GM19239 (cell line): Measurements from ENCODE around the gene GDI1.
A peak's percentile ranks its signal among the peaks of the same experiment; 100 is the strongest.

ENCODE experiments used
- DNase-seq: peaks from one replicate; pipeline ENCODE4 v3.0.0; 2011; ENCODE audit warnings: low spot score; ENCODE audit not compliant: insufficient read length
- FAIRE-seq: peaks from 2 replicates; lab custom pipeline; 2011; peaks lifted over from hg19 to GRCh38; lab: Jason Lieb, UNC

GDI1 gene

GRCh38 chrX:154458116-154458953, 21.4 kb downstream of the GDI1 start, which contains the start of gene PLXNA3:
Gene PLXNA3 (plus strand): TSS chrX:154458281. CDS start chrX:154460184, 1,903 bp downstream.
- FAIRE-seq (no peak), DNase-seq (peak; percentile 53)

- no peak for DNase-seq
- peak; percentile 55 for FAIRE-seq
These were observed 22.2 kb downstream of the GDI1 start for GRCh38 chrX:154458954-154459778.

DNA sequence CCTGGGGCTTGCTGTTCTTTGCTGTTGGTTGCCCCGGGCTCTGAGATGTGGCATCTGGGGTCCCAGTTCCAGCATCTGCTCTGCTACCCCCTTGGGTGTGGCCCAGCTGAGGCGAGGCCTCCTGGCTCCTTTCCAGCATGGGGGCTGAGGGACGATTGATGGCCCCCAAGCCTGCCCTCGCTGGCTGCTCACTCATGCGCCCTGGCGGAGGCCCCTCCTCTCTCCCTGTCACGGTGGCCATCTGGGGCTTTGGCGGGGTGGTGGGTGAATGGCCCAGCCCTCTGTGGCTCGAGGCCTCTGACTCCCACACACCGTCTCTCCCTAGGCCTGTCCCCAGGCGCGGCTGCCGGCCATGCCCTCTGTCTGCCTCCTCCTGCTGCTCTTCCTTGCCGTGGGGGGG, 22.9 kb downstream of the GDI1 start:
- no peak for DNase-seq
- no peak for FAIRE-seq

DNA sequence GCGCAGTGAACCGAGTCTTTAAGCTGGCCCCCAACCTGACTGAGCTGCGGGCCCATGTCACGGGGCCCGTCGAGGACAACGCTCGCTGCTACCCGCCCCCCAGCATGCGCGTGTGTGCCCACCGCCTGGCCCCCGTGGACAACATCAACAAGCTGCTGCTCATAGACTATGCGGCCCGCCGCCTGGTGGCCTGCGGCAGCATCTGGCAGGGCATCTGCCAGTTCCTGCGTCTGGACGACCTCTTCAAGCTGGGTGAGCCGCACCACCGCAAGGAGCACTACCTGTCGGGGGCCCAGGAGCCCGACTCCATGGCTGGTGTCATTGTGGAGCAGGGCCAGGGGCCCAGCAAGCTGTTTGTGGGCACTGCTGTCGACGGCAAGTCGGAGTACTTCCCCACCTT, 23.4 kb downstream of the GDI1 start:
- no peak for DNase-seq
- no peak for FAIRE-seq

GRCh38 chrX:154462396-154462795, 25.4 kb downstream of the GDI1 start:
- DNase-seq (no peak), FAIRE-seq (no peak)

DNA sequence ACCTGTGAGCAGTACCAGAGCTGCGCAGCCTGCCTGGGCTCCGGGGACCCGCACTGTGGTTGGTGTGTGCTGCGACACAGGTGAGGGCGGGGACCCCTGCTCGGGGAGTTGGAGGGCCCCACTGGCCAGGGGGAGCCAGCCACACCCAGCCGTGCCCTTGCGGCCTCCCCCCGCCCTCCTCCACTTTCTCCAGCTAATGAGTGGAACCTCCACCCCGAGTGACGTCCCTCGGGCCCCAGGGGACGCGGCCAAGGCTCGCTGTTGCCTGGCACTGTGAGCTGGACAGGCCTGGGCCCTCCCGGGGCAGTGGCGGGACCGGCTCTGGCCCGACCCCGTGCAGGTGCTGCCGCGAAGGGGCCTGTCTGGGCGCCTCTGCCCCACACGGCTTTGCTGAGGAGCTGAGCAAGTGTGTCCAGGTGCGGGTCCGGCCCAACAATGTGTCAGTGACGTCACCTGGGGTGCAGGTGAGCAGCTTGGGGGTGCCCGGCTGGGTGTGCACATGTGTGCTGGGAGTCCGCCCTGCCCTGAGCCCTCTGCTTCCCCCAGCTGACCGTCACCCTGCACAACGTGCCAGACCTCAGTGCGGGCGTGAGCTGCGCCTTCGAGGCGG, 26.8 kb downstream of the GDI1 start:
- DNase-seq, result no peak
- FAIRE-seq, result no peak

GRCh38 chrX:154464806-154465365, 27.9 kb downstream of the GDI1 start:
- no peak for DNase-seq
- FAIRE-seq, result no peak

DNA sequence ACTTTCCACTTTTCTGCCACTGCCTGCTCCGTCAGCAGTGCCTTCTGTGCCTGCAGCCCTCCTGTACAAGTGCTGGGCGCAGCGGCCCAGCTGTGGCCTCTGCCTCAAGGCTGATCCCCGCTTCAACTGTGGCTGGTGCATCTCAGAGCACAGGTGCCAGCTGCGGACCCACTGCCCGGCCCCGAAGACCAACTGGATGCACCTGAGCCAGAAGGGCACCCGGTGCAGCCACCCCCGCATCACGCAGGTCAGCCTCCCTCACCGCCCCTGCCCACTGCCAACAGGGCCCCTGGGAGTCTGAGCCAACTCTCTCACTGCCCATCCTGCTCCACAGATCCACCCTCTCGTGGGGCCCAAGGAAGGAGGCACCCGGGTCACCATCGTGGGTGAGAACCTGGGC, 28.6 kb downstream of the GDI1 start:
- FAIRE-seq, result no peak
- DNase-seq, result no peak

GRCh38 chrX:154466036-154466435, 29.1 kb downstream of the GDI1 start:
- FAIRE-seq (no peak), DNase-seq (no peak)

DNA sequence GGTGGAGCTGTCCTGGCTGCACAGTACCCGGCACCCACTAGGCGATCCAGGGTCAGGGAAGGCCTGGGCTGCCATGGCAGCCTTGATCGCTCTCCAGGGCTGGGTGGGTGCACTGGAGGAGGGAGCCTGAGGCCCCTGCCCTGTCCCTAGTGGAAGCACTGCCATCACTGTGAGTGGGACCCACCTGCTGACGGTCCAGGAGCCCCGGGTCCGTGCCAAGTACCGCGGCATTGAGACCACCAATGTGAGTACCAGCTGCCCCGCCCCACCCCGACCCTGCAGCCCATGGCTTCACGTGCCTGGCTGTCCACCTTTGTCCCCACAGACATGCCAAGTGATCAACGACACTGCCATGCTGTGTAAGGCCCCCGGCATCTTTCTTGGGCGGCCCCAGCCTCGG, 30.0 kb downstream of the GDI1 start:
- FAIRE-seq (no peak), DNase-seq (no peak)

DNA sequence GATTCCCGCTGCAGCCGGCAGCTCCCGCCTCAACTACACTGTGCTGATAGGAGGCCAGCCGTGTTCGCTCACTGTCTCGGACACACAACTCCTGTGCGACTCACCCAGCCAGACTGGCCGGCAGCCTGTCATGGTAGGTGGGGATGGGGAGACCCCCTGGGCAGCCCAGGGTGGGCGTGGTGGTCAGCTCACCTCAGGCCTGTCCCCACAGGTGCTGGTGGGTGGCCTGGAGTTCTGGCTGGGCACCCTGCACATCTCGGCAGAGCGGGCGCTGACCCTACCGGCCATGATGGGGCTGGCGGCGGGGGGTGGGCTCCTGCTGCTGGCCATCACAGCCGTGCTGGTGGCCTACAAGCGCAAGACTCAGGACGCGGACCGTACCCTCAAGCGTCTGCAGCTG, 30.6 kb downstream of the GDI1 start:
- DNase-seq (no peak), FAIRE-seq (no peak)

- DNase-seq (no peak), FAIRE-seq (no peak)
These were observed 31.3 kb downstream of the GDI1 start for GRCh38 chrX:154468217-154468616.

- FAIRE-seq, result no peak
- no peak for DNase-seq
These were observed 32.2 kb downstream of the GDI1 start for GRCh38 chrX:154469114-154469513.

GRCh38 chrX:154469880-154470279, 32.9 kb downstream of the GDI1 start:
- FAIRE-seq, result no peak
- DNase-seq, result no peak

DNA sequence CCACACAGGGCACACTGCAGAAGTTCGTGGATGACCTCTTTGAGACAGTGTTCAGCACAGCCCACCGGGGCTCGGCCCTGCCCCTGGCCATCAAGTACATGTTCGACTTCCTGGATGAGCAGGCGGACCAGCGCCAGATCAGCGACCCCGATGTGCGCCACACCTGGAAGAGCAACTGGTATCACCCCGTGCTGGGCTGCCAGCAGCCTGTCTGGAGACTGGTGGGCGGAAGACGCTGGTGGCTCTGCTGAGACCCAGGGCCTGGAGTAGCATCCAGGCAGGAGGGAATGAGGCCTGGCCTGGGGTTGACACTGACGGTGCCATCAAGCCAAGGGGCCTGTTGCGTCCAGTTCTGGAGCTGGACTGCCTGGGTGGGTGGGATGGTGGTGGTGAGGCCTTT, 33.5 kb downstream of the GDI1 start:
- DNase-seq (no peak), FAIRE-seq (no peak)

- DNase-seq (no peak), FAIRE-seq (no peak)
These were observed 34.1 kb downstream of the GDI1 start for GRCh38 chrX:154470914-154471568.

- DNase-seq (no peak), FAIRE-seq (no peak)
These were observed 35.1 kb downstream of the GDI1 start for GRCh38 chrX:154471839-154472684.

DNA sequence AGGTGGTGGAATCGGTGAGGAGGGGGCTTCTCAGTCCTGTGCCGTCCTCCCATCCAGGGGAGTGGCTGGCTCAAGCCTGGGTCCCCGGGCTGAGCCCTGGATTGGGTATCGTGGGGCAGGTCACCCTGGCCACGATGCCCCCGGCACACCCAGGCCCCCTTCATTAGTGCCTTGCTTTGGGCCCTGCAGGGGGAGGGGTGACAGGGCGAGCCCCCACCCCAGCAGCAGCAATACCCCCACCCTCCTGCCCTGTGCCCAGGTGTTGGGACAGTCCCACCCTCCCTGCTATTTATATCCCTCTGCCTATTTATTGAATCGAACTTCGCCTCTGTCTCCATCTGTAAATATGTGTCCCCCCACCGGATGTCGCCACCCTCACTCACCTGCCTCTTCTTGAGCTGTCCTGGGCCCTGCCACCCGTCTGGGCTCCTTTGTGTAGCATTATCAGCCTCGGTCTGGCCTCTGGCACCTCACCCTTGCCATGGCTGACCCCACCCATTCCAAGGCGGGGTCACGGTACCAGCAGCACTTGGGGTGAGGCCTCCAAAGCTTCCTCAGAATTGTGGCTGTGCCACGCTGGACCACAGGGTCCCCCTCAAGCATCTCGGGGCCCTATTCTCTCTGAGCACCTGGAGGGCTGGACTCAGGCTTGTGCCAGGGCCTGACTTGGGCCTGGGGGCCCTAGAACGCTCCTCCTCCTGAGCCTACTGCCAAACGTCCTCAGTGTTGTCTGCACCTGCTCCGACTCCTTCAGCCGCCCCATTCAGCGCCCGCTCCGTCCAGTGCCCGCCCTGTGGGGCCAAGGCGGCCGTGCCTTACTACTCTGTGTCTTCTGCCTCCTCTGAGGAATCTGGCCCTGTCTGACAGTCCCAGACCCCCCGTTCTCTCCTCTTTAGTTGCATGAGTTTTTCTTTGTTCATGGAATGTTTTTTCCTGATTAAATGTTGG, 36.0 kb downstream of the GDI1 start:
- no peak for FAIRE-seq

More for the DNA sequence above, 36.0 kb downstream of the GDI1 start:
- DNase-seq, result no peak
